Activated CD8-positive, alpha-beta memory T cell treated with anti-CD3 and anti-CD28 coated beads, Interleukin-2, amount 50 U/mL, for 4 hours (primary cell): ENCODE data around the gene PEX14.
"Not testable (repeated sequence)": the region's sequence is repeated elsewhere in the genome, so short reads cannot be mapped to it uniquely, and the experiment has no call there.

ENCODE experiments used
- DNase-seq: peaks from one replicate; pipeline ENCODE4 v3.0.0-alpha.2; 2020

The PEX14 gene

DNA sequence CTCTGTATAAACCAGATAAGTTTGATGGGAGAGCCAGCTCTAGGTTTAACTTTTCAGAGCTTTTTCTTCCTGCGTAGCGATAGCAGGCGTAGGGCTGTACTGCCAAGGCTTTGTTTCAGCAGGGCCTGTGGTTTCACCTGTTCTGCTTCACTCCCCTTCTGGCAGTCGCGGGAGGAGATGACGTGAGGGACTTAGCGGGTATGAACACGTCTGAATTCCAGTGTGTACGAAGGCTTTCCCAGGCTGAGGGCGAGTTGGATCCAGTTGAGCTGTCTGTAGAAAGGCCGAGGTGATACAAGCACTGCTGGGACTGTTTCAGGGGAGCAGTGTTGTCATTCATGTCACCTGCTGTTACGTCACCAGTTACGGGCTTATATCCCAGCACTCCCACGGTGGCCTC, 21.2 kb downstream of the PEX14 start:
- DNase-seq, result no peak

DNA sequence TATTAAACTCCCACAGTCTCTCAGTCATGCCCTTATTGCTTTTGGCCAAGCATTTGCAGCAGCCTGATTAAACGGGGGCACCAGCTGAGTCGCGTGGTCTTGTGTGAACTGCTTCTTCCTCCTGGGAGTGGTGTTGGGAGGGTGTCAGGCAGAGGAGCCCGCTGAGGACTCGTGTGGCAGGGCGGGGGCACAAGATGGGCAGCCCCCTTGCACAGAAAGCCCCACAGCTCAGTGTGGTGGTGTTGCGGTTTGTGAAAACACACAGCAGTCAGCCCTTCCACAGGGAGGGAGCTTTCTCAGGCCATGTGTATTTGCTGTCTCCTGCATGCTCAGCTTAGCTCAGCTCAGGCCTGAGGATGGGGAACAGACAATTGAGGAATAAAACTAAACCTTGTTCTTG, 22.4 kb downstream of the PEX14 start:
- no peak for DNase-seq

GRCh38 chr1:10498231-10498630, 23.5 kb downstream of the PEX14 start:
- no peak for DNase-seq

DNA sequence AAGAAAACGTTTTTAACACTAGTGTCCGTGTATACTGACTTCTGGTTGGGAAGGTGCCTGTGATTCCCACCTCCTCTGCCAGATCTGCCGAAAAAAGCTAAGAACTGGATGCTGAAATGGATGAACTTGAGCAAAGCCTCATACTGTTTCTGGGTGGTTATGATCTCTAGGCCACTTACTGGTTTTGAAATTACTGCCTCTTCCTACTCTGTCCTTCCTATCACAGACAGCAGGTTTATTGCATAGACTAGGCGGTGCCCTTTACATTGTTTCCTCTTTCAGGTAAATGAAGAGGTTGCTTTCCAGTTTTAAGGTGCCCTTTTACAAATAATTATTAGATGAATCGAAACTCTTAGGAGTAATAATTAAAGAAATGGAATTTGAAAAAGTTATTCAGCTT, 27.5 kb downstream of the PEX14 start:
- DNase-seq, result no peak

GRCh38 chr1:10504249-10504648, 29.5 kb downstream of the PEX14 start:
- DNase-seq, result no peak

- DNase-seq, result not testable (repeated sequence)
These were observed 31.4 kb downstream of the PEX14 start for GRCh38 chr1:10506046-10506676.

DNA sequence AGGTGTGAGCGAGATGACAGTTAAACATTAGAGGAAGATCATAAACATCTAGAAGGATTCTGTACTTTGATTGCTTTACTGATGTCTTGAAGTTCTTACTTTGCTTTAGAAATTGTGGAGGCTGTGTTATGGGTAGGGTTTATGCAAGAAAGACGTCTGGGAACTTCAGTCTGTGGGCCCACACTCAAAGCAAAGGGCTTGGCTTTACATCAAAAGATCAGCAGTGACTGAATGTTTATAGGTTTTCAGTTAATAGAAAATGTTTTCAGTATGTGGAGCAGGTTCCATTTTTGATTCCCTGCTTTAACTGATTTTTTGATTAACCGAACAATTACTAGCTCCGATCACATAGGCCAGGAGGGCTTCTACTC, 31.9 kb downstream of the PEX14 start:
- no peak for DNase-seq

GRCh38 chr1:10507111-10507879, 32.5 kb downstream of the PEX14 start:
- DNase-seq, result peak; percentile 54

- DNase-seq, result no peak
These were observed 33.8 kb downstream of the PEX14 start for GRCh38 chr1:10508511-10508951.

- DNase-seq, result no peak
These were observed 35.2 kb downstream of the PEX14 start for GRCh38 chr1:10509809-10510509.

DNA sequence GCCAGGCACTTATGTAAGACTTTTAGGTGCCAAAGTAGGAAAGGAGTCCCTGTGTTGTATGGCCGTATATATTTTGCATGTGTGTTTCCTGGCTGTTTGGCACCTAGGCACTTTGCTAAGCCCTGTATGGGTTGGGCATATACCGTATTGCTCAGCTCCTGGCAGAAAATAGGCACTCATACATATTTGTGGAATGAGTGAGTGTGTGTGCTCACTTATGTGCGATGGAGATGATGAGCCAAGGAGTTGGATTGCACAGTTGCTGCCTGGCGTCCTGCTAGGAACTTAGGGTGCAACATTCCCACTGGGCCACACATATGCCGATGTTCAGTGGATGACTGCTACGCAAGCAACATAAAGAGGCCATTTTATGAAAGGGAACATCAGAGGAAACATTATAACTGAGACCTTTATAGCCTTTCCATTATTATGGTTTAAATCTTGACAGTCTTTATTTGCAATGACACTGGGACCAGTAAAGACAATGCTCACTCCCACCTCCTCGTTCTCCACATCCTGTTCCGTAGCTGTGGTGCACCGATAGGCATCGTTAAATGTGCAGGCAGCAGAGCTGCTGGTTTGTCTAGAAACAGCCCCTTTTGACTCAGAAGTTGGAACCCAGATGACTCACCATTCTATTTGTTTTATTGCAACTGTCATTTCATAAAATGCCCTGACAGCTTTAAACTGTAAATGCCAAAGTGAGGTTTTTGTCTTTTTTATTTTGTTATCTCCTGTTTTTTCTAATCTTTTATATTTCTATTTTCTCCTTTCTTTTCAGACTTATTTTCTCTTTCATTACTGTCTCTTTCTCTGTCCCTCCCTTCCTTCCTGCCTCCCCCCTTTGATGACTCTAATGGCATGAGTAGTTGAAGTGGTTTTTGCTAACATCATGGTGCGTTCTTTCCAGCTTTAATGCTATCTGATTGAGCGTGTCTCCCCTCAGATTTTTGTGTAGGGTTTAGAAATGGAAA, 36.1 kb downstream of the PEX14 start:
- DNase-seq, result peak; percentile 70

- DNase-seq, result no peak
These were observed 36.7 kb downstream of the PEX14 start for GRCh38 chr1:10511494-10511885.

GRCh38 chr1:10513199-10513598, 38.4 kb downstream of the PEX14 start:
- DNase-seq, result no peak

- no peak for DNase-seq
These were observed 39.9 kb downstream of the PEX14 start for GRCh38 chr1:10514490-10515235.

- DNase-seq, result no peak
These were observed 40.7 kb downstream of the PEX14 start for GRCh38 chr1:10515301-10515975.

DNA sequence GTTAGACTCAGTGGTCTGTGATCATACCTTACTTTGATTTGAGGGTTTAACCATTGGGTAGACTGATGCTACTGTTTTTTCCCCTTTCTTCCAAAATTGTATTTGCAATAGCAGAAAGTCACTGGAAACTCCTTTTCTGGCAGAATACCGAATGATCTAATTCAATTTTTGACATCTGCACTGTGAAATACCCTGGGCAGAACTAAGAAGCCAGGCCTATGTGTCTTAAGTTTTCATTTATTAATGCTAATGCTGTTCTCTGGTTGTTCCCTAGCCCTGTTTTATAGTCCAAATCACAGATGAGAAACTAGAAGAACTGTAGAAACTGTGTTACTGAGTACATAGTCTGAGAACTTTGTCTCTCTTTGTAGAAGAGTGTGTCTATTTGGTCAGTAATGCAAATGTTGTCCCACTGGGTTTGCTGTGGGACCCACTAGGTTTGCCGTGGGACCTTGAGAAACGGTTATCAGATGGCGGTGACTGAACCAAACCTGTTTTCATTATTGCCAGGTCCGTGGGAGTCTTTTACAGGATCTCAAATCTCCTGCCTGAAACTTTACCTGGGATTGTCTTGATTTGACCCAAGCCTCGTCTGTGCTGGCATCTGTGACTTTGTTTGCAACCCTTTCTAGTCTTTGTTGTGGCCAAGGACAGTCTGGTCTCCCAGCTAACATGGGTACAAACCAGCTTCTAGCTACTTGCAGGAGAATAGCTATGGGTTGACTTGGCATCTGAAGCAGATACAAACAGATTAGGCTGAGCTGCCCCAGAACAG, 41.4 kb downstream of the PEX14 start:
- DNase-seq, result no peak

DNA sequence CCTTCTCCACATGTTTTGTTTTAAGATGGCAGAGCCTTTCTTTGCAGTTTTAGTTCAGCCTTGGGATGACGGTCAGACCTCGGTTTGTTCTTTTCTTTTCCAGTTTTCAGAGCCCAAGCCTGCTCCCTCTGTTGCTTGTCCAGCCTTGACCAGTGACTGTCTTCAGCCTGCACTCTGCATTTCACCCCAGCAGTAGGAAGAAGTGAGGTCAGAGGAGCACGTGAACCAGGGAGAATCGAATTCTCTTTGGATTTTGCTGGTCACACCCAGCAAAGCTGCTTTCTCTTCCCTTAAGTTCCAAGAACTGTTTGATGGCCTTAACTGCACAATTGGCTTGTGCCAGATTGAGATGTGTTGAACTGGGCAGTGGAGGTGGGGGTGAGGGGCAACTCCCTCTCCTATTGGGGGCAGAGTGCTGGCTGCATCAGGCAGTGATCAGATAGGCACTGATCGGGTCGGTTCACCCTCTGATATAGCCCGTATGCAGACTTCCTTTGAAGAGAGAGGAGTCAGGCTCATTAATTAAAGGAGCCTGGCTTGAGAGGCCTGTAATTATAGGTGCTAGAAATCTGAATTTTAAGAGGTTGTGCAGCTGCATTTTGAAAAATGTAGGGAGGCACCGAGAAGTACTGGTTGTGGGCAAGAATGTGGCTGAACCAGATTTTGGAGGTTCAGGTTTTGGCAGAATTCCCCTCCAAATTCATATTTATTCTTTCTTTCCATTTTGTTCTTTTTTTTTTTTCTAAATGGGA, 42.4 kb downstream of the PEX14 start:
- DNase-seq, result no peak

- DNase-seq, result no peak
These were observed 42.9 kb downstream of the PEX14 start for GRCh38 chr1:10517677-10517982.

- no peak for DNase-seq
These were observed 44.3 kb downstream of the PEX14 start for GRCh38 chr1:10519016-10519417.

DNA sequence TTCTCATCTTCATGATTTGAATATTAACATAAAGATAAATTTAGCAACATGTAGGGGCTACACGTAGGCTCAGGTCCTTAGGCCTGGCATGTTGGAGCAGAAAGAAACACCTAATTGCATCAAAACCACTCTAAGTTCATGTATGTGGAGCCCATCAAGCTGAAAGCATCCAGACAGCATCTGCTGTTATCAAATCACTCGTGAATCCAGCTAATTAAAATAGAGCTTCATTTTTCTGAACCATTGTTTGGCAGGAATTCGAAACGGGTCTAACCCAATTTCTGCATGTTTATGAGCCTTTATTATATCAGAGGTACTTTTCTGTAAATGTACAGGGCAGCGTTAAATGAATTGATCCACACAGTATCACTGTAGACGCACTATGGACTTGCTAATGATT, 45.7 kb downstream of the PEX14 start:
- no peak for DNase-seq
